ENCODE measurements around the gene SVBP. TPM values are rescaled to one million over a fixed set of nuclear protein-coding genes. Genes with fewer than 3 reads are reported as not detected.
A peak's percentile ranks its signal among the peaks of the same experiment; 100 is the strongest.

Gene SVBP
- polyA plus RNA-seq, 1 experiment = 10.5 TPM

- TF ChIP-seq, protein P1, sequence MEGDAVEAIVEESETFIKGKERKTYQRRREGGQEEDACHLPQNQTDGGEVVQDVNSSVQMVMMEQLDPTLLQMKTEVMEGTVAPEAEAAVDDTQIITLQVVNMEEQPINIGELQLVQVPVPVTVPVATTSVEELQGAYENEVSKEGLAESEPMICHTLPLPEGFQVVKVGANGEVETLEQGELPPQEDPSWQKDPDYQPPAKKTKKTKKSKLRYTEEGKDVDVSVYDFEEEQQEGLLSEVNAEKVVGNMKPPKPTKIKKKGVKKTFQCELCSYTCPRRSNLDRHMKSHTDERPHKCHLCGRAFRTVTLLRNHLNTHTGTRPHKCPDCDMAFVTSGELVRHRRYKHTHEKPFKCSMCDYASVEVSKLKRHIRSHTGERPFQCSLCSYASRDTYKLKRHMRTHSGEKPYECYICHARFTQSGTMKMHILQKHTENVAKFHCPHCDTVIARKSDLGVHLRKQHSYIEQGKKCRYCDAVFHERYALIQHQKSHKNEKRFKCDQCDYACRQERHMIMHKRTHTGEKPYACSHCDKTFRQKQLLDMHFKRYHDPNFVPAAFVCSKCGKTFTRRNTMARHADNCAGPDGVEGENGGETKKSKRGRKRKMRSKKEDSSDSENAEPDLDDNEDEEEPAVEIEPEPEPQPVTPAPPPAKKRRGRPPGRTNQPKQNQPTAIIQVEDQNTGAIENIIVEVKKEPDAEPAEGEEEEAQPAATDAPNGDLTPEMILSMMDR (IDR thresholded peaks at IDR 0.05; ENCODE audit: insufficient read depth, low read depth, low read length) = no peak
- H3K4me3 ChIP-seq (ENCODE audit: low read depth, low read length) = no peak overlapping the region
- ChIA-PET CTCF (no interaction called here), POLR2A (interaction anchor here (0.6 kb wide), 1 partner anchor 31 kb away, joined by 9 read pairs; no protein-coding TSS in a partner anchor)
- no peaks in the 10 kb centered on the region for H3K27me3 ChIP-seq (ENCODE audit: control insufficient read depth, insufficient read depth, low read length)
- H3K36me3 ChIP-seq (ENCODE audit: control insufficient read depth, insufficient read depth, low read length) = no peaks in the 10 kb centered on the region
- peak; percentile 84 for DNase-seq (ENCODE audit: low read depth)
These were observed 5.7 kb upstream of the SVBP start for GRCh38 chr1:42822800-42823392.

- TF ChIP-seq, protein P1 (IDR thresholded peaks at IDR 0.05; ENCODE audit: insufficient read depth, low read depth, low read length) = no peak
- POLR2A ChIA-PET = interaction anchor here (0.6 kb wide), 3 partner anchors 31 to 1469 kb away, joined by 4 to 10 read pairs (median 4); no protein-coding TSS in a partner anchor
- CTCF ChIA-PET = interaction anchor here (1.3 kb wide), 1 partner anchor 43 kb away, joined by 6 read pairs; no protein-coding TSS in a partner anchor
- Histone ChIP-seq H3K36me3 (ENCODE audit: control insufficient read depth, insufficient read depth, low read length) (no peaks in the 10 kb centered on the region), H3K27me3 (ENCODE audit: control insufficient read depth, insufficient read depth, low read length) (no peaks in the 10 kb centered on the region), H3K4me3 (ENCODE audit: low read depth, low read length) (no peak overlapping the region)
- DNase-seq (ENCODE audit: low read depth) = no peak
These were observed 4.5 kb upstream of the SVBP start for GRCh38 chr1:42821690-42822089.

DNA sequence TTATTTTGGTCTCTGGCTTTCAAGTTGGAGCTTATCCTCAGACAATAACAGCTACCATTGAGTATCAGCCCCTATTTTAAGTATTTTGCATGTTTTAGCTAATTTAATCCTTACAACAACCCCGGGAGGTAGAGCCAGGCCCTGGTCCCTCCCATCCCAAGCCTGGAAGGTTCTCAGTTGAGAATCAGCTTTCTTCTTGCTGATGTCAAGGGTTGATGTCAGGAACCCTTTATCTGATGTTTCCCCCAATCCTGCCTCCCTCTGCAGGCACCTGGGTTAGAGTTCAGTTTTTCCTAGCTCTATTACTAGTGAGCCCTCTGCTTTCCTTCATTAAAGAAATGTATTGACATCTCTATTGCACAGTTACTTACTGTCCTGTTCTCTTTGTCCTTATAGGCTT is 3.6 kb upstream of the SVBP start:
- no peak for DNase-seq (ENCODE audit: low read depth)
- POLR2A ChIA-PET = no interaction called here
- TF ChIP-seq, protein P1 (IDR thresholded peaks at IDR 0.05; ENCODE audit: insufficient read depth, low read depth, low read length) = no peak
- CTCF ChIA-PET = interaction anchor here (1.3 to 1.4 kb wide), 2 partner anchors 9 to 43 kb away, joined by 4 to 6 read pairs; no protein-coding TSS in a partner anchor
- H3K36me3 ChIP-seq (ENCODE audit: control insufficient read depth, insufficient read depth, low read length) = no peaks in the 10 kb centered on the region
- no peaks in the 10 kb centered on the region for H3K27me3 ChIP-seq (ENCODE audit: control insufficient read depth, insufficient read depth, low read length)
- no peak overlapping the region for H3K4me3 ChIP-seq (ENCODE audit: low read depth, low read length)

GRCh38 chr1:42817976-42818375 is 779 bp upstream of the SVBP start:
- H3K27me3 ChIP-seq (ENCODE audit: control insufficient read depth, insufficient read depth, low read length) = no peaks in the 10 kb centered on the region
- ChIA-PET CTCF (interaction anchor here (1.3 to 2.2 kb wide), 3 partner anchors 20 to 255 kb away, joined by 3 to 6 read pairs (median 4); no protein-coding TSS in a partner anchor), POLR2A (interaction anchor here (1.0 kb wide), 2 partner anchors 29 to 51 kb away, joined by 3 read pairs; partner anchors contain the start of gene P3H1)
- H3K36me3 ChIP-seq (ENCODE audit: control insufficient read depth, insufficient read depth, low read length) = no peaks in the 10 kb centered on the region
- no peak for DNase-seq (ENCODE audit: low read depth)
- no peak overlapping the region for H3K4me3 ChIP-seq (ENCODE audit: low read depth, low read length)
- TF ChIP-seq, protein P1 (IDR thresholded peaks at IDR 0.05; ENCODE audit: insufficient read depth, low read depth, low read length) = no peak

DNA sequence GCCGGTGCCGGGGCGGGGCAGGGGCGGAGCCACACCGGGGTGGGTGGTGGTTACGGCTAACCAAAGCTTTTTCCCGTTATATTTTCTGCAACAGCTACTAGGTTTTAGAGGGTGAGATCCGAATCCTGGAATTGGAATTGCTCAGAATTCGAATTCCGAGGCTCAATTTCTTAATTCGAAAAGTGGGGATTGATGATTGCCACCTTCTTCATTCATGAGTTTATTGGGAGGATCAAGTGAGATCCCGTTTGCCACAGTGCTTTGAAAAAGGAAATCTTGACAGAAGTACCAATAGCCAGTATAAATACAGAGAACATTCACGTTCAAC is 207 bp upstream of the SVBP start:
- H3K27me3 ChIP-seq (ENCODE audit: control insufficient read depth, insufficient read depth, low read length) = no peaks in the 10 kb centered on the region
- ChIA-PET CTCF (interaction anchor here (1.3 to 2.2 kb wide), 3 partner anchors 21 to 256 kb away, joined by 3 to 6 read pairs (median 4); no protein-coding TSS in a partner anchor), POLR2A (interaction anchor here (0.7 to 1.0 kb wide), 3 partner anchors 30 to 1713 kb away, joined by 3 to 4 read pairs (median 3); partner anchors contain the start of gene P3H1)
- TF ChIP-seq, protein P1 (IDR thresholded peaks at IDR 0.05; ENCODE audit: insufficient read depth, low read depth, low read length) = no peak
- peak overlapping the region; percentile 44 for H3K4me3 ChIP-seq (ENCODE audit: low read depth, low read length)
- no peaks in the 10 kb centered on the region for H3K36me3 ChIP-seq (ENCODE audit: control insufficient read depth, insufficient read depth, low read length)
- no peak for DNase-seq (ENCODE audit: low read depth)
